ENCODE measurements around the gene ORAI2. TPM values are rescaled to one million over a fixed set of nuclear protein-coding genes. Genes with fewer than 3 reads are reported as not detected.

ORAI2 gene
- total and polyA plus RNA-seq, 10 of the 15 experiments (the other 5 are each of a cell fraction or from before 2014, with no cell fraction given), result 5.8 to 111 (median 46.9) TPM

DNA sequence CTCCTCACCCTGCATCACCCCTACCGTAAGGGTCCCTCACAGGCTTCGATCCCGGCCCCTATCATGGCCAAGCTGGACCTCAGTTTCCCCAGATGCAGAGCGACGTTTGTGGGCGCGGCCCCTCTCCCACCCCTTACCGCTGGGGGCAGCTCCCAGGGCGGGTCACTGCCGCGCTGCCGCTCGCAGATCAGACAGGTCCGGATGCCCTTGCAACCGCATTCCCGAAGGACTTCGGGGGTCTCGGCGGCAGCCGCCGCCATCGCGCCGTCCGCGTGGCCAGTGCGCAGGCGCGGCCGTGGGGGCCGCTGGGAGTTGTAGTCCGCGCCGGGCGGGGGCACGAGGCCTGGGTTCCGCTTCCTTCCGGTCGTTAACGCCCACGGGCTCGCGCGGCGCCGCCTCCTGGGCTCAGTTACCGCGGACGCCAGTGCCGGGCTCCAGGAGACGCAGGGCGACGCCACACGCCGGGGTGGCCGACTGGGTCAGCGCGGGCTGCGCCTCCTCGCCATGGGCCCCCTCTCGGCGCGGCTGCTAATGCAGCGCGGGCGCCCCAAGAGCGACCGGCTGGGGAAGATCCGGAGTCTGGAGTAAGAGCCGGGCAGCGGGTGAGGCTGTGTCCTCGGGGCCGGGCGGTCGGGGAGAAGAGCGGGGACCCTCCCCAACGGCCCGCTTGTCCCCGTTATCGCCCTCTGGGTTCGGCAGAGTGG, 31.4 kb downstream of the ORAI2 start, which contains the start of the genes ALKBH4 and LRWD1 (continued):
- TF ChIP-seq ZNF207 (IDR thresholded peaks at IDR 0.05; ENCODE audit: borderline replicate concordance) (0 out of 2 replicates have a peak, but pooled peaks have one; percentile 76), IRF4 (IDR thresholded peaks at IDR 0.05; ENCODE audit: low read depth, low read length) (no peak), SIX5 (IDR thresholded peaks at IDR 0.05; ENCODE audit: low read depth, low read length, severe bottlenecking) (peak; percentile 91), NR2C2 (IDR thresholded peaks at IDR 0.05; ENCODE audit: borderline replicate concordance, control insufficient read depth, insufficient read length, low read depth) (no peak), SMAD1 (IDR thresholded peaks at IDR 0.05; ENCODE audit: low read depth, partially characterized antibody) (no peak), POLR2A (IDR thresholded peaks at IDR 0.05; ENCODE audit: low read depth, low read length) (peak; percentile 95), FOXM1 (IDR thresholded peaks at IDR 0.05; ENCODE audit: low read depth, low read length) (no peak), FOXK2 (IDR thresholded peaks at IDR 0.05) (no peak), GATAD2B (conservative IDR thresholded peaks at IDR 0.05; ENCODE audit: low read depth) (peak; percentile 65; the same call in 1 of the 2 replicates), CREM (IDR thresholded peaks at IDR 0.05; ENCODE audit: low read depth) (peak; percentile 58; the same call in 1 of the 2 replicates), MTA3 (IDR thresholded peaks at IDR 0.05; ENCODE audit: borderline replicate concordance, low read length) (no peak), KDM1A (IDR thresholded peaks at IDR 0.05; ENCODE audit: borderline replicate concordance) (no peak), ZNF622 (IDR thresholded peaks at IDR 0.05) (no peak)
- TF ChIP-seq, protein P1, sequence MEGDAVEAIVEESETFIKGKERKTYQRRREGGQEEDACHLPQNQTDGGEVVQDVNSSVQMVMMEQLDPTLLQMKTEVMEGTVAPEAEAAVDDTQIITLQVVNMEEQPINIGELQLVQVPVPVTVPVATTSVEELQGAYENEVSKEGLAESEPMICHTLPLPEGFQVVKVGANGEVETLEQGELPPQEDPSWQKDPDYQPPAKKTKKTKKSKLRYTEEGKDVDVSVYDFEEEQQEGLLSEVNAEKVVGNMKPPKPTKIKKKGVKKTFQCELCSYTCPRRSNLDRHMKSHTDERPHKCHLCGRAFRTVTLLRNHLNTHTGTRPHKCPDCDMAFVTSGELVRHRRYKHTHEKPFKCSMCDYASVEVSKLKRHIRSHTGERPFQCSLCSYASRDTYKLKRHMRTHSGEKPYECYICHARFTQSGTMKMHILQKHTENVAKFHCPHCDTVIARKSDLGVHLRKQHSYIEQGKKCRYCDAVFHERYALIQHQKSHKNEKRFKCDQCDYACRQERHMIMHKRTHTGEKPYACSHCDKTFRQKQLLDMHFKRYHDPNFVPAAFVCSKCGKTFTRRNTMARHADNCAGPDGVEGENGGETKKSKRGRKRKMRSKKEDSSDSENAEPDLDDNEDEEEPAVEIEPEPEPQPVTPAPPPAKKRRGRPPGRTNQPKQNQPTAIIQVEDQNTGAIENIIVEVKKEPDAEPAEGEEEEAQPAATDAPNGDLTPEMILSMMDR (IDR thresholded peaks at IDR 0.05 in 2 of 3, conservative IDR thresholded peaks at IDR 0.05 in 1 of 3; ENCODE audit: control insufficient read depth in 2 of 3, extremely low read depth in 1 of 3, insufficient read depth in 1 of 3, low read depth in 3 of 3, low read length in 3 of 3), result peak in 2 of 3 experiments; percentile 12 to 38; a peak in 4 of 6 replicates
- TF ChIP-seq, protein P2, sequence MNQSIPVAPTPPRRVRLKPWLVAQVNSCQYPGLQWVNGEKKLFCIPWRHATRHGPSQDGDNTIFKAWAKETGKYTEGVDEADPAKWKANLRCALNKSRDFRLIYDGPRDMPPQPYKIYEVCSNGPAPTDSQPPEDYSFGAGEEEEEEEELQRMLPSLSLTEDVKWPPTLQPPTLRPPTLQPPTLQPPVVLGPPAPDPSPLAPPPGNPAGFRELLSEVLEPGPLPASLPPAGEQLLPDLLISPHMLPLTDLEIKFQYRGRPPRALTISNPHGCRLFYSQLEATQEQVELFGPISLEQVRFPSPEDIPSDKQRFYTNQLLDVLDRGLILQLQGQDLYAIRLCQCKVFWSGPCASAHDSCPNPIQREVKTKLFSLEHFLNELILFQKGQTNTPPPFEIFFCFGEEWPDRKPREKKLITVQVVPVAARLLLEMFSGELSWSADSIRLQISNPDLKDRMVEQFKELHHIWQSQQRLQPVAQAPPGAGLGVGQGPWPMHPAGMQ (IDR thresholded peaks at IDR 0.05; ENCODE audit: borderline replicate concordance), result no peak
- TF ChIP-seq, protein P3, sequence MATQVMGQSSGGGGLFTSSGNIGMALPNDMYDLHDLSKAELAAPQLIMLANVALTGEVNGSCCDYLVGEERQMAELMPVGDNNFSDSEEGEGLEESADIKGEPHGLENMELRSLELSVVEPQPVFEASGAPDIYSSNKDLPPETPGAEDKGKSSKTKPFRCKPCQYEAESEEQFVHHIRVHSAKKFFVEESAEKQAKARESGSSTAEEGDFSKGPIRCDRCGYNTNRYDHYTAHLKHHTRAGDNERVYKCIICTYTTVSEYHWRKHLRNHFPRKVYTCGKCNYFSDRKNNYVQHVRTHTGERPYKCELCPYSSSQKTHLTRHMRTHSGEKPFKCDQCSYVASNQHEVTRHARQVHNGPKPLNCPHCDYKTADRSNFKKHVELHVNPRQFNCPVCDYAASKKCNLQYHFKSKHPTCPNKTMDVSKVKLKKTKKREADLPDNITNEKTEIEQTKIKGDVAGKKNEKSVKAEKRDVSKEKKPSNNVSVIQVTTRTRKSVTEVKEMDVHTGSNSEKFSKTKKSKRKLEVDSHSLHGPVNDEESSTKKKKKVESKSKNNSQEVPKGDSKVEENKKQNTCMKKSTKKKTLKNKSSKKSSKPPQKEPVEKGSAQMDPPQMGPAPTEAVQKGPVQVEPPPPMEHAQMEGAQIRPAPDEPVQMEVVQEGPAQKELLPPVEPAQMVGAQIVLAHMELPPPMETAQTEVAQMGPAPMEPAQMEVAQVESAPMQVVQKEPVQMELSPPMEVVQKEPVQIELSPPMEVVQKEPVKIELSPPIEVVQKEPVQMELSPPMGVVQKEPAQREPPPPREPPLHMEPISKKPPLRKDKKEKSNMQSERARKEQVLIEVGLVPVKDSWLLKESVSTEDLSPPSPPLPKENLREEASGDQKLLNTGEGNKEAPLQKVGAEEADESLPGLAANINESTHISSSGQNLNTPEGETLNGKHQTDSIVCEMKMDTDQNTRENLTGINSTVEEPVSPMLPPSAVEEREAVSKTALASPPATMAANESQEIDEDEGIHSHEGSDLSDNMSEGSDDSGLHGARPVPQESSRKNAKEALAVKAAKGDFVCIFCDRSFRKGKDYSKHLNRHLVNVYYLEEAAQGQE (IDR thresholded peaks at IDR 0.05; ENCODE audit: low read depth, low read length), result no peak
- TF ChIP-seq, protein P4, sequence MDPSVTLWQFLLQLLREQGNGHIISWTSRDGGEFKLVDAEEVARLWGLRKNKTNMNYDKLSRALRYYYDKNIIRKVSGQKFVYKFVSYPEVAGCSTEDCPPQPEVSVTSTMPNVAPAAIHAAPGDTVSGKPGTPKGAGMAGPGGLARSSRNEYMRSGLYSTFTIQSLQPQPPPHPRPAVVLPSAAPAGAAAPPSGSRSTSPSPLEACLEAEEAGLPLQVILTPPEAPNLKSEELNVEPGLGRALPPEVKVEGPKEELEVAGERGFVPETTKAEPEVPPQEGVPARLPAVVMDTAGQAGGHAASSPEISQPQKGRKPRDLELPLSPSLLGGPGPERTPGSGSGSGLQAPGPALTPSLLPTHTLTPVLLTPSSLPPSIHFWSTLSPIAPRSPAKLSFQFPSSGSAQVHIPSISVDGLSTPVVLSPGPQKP (IDR thresholded peaks at IDR 0.05; ENCODE audit: low read depth, low read length), result peak; percentile 98
- TF ChIP-seq, protein P5, sequence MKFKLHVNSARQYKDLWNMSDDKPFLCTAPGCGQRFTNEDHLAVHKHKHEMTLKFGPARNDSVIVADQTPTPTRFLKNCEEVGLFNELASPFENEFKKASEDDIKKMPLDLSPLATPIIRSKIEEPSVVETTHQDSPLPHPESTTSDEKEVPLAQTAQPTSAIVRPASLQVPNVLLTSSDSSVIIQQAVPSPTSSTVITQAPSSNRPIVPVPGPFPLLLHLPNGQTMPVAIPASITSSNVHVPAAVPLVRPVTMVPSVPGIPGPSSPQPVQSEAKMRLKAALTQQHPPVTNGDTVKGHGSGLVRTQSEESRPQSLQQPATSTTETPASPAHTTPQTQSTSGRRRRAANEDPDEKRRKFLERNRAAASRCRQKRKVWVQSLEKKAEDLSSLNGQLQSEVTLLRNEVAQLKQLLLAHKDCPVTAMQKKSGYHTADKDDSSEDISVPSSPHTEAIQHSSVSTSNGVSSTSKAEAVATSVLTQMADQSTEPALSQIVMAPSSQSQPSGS (IDR thresholded peaks at IDR 0.05; ENCODE audit: low read length), result no peak
- TF ChIP-seq, protein P6, sequence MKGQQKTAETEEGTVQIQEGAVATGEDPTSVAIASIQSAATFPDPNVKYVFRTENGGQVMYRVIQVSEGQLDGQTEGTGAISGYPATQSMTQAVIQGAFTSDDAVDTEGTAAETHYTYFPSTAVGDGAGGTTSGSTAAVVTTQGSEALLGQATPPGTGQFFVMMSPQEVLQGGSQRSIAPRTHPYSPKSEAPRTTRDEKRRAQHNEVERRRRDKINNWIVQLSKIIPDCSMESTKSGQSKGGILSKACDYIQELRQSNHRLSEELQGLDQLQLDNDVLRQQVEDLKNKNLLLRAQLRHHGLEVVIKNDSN (IDR thresholded peaks at IDR 0.05; ENCODE audit: borderline replicate concordance, extremely low read length, insufficient read depth, low read depth, low read length), result peak; percentile 66

All from GM12878 (cell line).